Stimulated activated CD4-positive, alpha-beta T cell treated with anti-CD3 and anti-CD28 coated beads, Interleukin-12 subunit alpha, Interleukin-12 subunit beta, amount 100 ng/mL, for 4 hours (primary cell): ENCODE results near the gene ZNRF2.
"Not testable (repeated sequence)": the region's sequence is repeated elsewhere in the genome, so short reads cannot be mapped to it uniquely, and the experiment has no call there.

Source experiments
- DNase-seq: peaks from one replicate; pipeline ENCODE4 v3.0.0-alpha.2; 2020

ZNRF2 gene

GRCh38 chr7:30290317-30290716, 5.9 kb downstream of the ZNRF2 start:
- not testable (repeated sequence) for DNase-seq

DNA sequence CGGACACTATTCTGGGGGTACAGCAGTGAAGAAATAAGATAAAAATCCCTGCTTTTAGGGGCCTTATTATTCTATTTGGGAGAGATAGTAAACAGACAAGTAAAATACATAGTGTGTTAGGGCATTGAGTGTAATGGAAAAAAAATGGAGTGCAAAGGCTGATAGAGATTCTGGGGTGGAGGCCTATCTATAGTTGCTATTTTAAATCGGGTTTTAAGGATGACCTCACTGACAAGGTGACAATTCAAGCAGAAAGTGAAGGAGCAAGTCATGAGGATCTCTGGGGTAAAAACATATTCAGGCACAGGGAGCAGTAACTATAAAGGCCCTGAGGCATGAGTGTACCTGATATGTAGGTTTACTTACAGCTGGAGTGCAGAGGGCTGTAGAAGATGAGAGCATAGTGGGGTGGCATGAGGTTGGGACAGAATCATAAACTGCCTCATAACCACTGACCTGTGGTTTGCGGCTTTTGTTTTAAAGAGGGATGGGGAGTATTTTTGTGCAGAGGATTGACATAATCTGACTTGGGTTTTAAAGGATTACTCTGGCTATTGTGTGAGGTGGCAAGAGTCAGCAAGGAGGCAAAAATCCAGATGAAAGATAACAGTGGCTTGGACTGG, 8.1 kb downstream of the ZNRF2 start:
- not testable (repeated sequence) for DNase-seq

- not testable (repeated sequence) for DNase-seq
Observed at GRCh38 chr7:30296304-30296703, 11.9 kb downstream of the ZNRF2 start.

GRCh38 chr7:30297499-30297898, 13.1 kb downstream of the ZNRF2 start:
- not testable (repeated sequence) for DNase-seq

DNA sequence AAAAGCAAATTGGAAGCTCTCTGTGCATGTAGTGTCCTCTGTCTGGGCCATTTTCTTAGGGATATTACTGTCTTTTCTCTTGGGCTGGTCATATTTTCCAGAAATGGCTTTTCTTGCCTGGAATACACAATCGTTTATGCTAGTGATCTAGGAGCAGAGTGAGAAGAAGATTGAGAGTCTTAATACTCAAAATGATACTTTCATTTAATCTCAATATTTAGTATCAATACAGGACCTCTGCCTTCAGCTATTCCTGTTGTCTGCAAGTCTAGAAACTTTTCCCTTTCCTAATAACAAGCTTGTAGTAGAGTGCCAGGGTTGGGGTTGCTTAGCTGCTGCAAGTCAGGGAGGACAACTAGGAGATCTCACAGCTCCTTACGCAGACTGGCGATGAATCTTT, 14.0 kb downstream of the ZNRF2 start:
- DNase-seq, result not testable (repeated sequence)

DNA sequence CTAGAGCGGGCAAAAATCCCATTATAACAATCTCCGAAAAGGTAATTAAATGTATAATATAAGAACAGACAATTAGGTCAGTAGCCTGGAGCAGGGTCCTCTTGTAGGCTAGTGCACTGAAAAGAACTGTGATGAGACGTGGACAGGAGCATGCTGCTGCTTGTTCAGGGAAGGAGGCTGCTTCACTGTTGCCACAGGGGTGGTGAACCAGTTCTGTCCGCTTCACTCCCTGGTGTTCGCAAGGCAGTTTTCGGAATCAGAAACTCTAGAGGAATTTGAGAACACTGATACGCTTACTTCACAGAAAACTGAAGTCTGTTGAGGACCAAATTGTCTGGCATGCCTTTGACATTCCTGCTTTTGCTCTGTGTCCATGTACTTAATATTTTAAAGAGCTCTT, 17.4 kb downstream of the ZNRF2 start:
- no peak for DNase-seq

DNA sequence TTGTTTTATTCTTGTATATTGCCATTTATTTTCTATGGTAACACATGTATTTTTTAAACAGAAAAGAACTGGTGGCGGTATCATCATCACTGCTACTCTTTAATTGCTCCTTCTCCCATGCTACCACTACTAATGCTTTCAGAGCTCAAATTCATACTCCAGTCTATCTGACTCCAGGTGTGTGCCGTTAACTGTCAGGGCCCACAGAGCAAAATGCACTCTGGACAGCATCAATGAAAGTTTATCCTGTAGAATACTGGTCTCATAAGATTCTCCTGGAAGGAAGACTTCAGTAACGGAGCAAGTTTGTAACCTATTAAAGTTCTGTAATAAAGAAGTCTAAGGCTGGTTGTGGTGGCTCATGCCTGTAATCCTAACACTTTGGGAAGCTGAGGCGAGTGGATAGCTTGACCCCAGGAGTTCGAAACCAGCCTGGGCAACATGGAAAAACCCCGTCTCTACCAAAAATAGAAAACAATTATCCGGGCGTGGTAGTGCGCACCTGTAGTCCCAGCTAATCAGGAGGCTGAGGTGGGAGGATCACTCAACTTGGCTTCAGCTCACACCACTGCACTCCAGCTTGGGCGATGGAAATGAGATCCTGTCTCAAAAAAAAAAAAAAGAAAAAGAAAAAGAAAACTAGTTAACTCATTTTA, 18.4 kb downstream of the ZNRF2 start:
- DNase-seq, result no peak

DNA sequence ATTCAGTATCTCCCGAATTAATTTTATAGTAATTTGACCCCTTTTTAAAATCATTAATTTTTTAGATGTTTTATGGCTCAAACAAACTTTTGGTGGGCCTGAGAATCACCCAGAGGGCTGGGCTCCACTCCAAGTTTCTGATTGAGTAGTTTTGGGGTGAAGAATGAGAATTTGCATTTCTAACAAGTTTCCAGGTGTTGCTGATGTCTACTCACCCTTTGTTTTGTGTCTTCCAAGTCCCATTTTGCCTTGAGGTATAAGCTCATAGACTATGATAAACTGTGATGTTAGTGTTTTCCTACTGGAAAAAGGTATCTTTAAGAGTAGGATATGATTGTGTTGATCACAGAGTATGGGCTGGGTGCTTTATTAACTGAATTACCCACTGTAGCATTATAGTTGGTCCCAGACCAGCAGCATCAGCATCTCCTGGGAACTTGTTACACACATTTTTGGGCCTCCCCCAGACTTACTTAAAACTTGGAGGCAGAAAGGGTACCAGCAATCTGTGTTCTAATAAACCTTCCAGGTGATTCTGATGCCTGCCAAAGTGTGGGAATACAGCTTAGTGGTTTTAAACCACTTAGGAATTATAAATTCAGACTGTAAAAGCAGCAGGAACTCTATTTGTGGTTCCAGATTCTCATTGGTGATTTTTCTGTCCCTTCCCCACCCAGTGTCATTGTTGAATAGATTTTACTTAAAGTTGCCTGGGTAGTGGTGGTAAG, 19.1 kb downstream of the ZNRF2 start:
- no peak for DNase-seq

- DNase-seq, result no peak
Observed at GRCh38 chr7:30304177-30304884, 19.9 kb downstream of the ZNRF2 start.

GRCh38 chr7:30306976-30307375, 22.6 kb downstream of the ZNRF2 start:
- DNase-seq, result no peak

DNA sequence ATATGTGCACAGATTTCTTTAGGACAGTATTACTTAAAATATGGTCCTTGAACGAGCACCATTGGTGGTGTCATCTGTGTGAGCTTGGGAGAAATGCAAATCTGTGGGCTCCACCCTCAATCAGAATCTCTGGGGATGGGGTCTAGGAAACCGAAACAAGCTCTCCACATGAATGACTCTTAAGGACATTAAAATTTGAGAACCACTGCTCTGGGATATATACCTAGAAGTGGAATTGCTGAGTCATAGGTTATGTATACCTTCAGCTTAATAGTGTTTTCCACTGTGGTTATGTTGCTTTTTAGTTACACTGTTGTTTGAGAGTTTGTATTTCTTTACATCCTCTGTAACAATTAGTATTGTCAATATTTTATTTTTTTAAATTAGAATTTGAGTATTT, 24.0 kb downstream of the ZNRF2 start:
- no peak for DNase-seq

GRCh38 chr7:30309302-30309701, 24.9 kb downstream of the ZNRF2 start:
- DNase-seq, result no peak

GRCh38 chr7:30309842-30310435, 25.5 kb downstream of the ZNRF2 start:
- no peak for DNase-seq

DNA sequence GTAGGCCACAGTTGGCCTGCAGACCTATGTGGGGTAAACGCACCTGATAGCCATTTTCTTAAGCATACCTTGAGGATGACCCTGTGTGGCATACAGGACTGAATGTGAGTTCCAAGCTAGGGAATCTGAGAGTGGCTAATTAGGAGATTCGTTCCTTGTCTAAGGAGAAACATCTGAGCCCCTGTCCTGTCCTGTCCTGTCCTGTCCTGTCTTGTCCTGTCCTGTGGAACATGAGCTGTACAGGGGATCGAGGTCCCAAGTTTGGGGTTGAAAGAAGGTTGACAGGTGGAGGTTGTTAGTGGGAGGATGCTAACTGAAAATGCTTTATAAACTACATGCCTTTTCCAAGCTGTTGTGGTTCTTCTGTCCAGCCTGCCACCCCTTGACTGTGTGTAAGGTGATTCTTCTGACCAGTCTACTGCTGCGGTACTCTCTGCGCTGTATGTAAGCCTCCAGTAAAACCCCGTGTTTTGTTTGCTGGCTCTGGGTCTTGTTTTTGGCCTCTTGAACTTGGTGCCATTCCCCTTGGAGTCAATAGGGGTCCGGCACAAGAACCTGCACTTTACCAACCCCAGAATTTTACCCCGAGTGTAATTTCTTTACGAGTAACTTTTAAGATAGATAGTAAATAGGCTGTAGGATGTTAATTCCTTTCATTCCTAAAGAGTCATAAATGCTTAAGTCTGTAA, 26.4 kb downstream of the ZNRF2 start:
- DNase-seq, result no peak

GRCh38 chr7:30312178-30312577, 27.8 kb downstream of the ZNRF2 start:
- no peak for DNase-seq

DNA sequence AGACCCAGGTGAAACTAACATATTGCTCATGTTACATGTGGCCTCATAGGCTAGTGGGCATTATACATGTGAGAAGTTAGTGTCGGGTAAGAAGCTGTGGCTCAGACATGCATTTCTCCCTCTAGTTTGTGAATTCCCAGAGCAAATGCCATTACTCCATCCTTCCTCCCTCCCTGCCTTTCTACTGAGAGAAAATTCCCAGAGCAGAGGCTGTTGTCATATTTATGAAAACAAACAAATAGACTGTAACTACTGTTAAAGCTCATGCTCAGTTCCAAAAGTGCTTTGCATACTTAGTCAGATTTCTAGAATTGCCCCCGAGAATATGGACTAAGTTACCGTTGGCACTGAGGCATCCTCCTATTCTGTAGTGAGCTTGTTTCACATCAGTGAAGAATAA, 29.0 kb downstream of the ZNRF2 start:
- no peak for DNase-seq

DNA sequence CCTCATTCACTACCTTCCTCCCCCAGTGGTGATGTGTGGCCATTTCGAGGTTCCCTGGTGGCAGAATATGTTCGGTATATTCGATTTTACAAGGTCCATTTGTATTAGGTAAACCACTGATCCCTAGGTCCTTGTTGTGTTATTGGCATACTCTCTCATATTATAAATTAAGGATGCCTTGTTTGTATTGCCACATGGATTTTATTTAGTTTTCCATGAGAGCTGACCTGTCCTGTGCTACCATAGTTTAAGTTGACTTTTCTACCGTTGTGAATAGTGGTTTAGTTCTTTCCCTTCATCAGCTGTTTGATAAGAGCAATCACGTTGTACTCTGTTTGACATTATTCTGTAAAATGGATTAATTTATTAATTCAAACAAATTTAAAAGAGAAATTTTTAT, 29.4 kb downstream of the ZNRF2 start:
- DNase-seq, result no peak

GRCh38 chr7:30315589-30315988, 31.2 kb downstream of the ZNRF2 start:
- DNase-seq, result no peak

GRCh38 chr7:30320392-30320791, 36.0 kb downstream of the ZNRF2 start:
- no peak for DNase-seq

DNA sequence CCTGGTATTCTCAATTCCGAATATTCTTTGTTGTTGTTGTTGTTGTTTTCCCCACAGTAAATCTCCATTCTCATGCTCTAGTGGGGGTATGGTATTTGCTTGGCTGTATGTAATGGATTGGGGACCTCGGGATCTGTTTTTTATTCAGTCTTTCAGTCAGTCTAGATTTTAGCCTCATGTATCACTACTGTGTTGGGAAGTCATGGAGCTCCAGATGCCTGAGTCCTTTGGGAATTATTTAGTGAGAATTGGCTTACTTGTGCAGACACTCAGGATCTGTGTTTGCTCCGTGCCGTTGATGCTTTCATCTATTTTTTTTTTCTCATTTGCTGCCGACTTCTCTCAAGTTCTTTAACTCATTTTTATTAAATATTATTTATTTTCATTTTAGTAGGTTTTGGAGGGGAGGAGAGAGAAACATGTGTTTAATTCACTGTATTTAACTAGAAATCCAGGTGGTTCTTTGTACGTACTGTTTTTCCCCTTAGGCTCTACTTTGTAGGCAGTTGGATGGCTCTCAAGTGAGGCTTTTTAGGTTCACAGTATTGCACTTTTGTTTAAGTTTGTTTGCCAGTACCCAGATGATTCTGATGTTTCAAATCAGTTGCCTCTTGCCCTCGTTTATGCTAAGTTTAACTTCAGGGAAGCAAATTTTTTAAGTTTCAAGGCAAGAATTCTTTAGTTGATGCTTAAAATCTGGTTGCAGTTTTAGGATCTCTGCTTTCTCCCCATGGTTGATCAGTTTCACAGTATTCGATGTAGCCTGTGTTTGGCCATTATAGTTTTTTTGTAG, 36.9 kb downstream of the ZNRF2 start:
- no peak for DNase-seq

DNA sequence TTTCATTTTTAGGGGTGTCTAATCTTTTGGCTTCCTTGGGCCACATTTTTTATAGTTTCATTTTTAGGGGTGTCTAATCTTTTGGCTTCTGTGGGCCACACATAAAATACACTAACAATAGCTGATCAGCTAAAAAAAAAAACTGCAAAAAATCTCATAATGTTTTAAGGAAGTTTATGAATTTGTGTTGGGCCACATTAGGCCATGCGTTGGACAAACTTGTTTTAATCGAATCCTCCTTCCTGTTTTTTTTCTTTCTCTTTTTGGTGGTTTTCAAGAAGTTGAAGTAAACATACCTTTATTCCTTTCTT, 37.4 kb downstream of the ZNRF2 start:
- DNase-seq, result no peak
